Eye (tissue), 1 donor: ENCODE data around the gene WRAP53.
"Not testable (repeated sequence)": the region's sequence is repeated elsewhere in the genome, so short reads cannot be mapped to it uniquely, and the experiment has no call there.

ENCODE experiments used
- DNase-seq: peaks from one replicate; pipeline ENCODE4 v3.0.0-alpha.2; 2015

The WRAP53 gene

GRCh38 chr17:7687908-7688807 is at the start of gene WRAP53:
Gene WRAP53 (plus strand): TSS chr17:7688477. CDS start chr17:7688649, 172 bp downstream.
- peak; percentile 99 for DNase-seq

- DNase-seq, result no peak
Observed at GRCh38 chr17:7640783-7641182, 47.5 kb upstream of the WRAP53 start.

DNA sequence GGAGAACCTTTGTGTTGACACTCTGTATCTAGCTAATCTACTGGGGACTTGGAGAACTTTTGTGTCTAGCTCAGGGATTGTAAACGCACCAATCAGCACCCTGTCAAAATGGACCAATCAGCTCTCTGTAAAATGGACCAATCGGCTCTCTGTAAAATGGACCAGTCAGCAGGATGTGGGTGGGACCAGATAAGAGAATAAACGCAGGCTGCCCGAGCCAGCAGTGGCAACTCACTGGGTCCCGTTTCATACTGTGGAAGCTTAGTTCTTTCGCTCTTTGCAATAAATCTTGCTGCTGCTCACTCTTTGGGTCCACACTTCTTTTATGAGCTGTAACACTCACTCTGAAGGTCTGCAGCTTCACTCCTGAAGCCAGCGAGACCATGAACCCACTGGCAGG is 46.6 kb upstream of the WRAP53 start:
- not testable (repeated sequence) for DNase-seq

DNA sequence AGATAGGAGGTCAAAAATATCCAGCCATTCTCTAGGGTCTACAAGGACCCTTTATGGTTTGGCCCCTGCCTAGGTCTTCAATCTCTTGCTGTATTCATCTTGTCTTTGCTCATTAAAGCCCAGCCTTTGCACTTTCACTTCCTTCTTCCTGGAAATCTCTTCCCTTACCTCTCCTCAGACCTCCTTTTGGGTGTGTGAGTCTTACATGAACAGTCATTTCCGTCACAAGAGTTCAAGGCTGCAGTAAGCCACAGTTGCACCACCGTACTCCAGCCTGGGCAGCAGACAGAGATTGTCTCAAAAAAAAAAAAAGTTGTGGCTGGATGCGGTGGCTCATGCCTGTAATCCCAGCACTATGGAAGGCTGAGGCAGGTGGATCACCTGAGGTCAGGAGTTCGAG is 43.5 kb upstream of the WRAP53 start:
- DNase-seq, result no peak

DNA sequence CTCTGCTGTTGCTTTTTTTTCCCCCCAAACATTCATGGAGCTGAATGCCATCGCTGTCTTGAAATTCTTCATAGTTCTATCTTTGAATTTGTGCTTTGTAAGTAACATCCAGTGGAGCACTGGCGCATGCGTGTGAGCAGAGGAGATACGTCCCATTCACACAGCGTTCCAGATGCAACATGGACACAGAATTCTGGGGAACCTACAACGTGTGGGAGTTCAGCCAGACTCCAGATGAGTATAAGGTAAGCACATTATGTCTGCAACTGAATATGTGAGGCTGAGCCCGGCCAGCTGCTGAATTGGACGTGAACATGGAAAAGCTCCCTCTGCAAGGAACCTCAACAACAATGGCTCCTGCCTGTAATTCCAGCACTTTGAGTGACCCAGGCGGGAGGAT is 41.8 kb upstream of the WRAP53 start:
- DNase-seq, result no peak

DNA sequence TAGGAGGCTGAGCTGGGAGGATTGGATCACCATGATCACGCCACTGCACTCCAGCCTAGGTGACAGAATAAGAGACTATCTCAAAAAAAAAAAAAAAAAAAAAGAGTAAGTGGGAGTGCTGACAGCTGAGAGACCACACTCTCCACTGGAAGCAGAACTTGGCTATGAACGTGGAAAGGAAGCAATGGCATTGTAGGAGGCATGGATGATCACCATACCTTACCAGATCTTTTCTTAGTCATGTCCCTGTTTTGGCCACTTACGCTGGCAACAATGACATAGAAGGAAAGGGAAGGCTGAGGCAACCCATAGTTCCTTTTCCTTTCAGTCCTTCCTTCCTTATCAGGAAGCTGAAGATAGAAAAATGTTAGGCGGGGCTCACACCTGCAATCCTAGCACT is 41.3 kb upstream of the WRAP53 start:
- no peak for DNase-seq

GRCh38 chr17:7650509-7651096 is 37.7 kb upstream of the WRAP53 start, which contains the start of gene ATP1B2:
Gene ATP1B2 (plus strand): TSS chr17:7650926. CDS start chr17:7651519, 593 bp downstream.
- DNase-seq, result peak; percentile 95

- DNase-seq, result no peak
Observed at GRCh38 chr17:7651097-7651664, 37.1 kb upstream of the WRAP53 start.

DNA sequence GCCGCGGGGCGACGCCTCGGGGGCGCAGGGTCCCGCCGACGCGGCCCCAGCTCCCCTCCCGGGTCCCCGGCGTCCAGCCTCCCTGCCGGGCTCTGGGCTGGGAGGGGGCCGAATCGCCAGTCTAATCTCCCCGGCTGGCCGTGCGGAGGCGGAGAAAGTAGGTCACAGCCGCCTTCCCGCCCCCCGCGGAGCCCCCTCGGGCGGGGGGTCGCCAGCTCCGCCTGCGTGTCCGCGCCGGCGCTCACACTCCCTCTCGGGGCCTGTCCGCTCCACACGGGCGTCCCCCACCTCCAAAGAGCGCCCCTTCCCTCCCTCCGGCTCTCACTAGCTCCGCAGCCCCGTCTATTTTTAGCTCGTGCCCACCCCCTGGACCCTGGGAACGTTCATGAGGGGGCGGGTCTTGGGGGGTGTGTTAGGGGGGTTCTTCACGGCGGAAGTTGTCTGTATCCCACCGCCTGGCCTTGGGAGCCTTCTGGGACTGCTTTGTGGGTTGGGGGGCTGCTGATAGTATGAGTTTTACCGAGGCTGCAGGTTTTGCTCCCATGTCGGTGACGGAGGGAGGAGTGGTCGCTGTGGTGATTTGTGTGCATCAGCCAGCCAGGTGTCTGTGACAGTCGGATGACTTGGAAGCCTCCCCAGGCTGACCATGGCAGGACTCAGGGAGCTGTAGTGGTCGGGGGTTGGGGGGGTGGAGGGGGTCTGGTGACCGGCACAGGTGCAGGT is 36.5 kb upstream of the WRAP53 start:
- peak; percentile 92 for DNase-seq

- DNase-seq, result no peak
Observed at GRCh38 chr17:7652388-7653356, 35.6 kb upstream of the WRAP53 start.

- DNase-seq, result peak; percentile 24
Observed at GRCh38 chr17:7654832-7655540, 33.3 kb upstream of the WRAP53 start.

GRCh38 chr17:7655541-7655840 is 32.8 kb upstream of the WRAP53 start:
- no peak for DNase-seq

DNA sequence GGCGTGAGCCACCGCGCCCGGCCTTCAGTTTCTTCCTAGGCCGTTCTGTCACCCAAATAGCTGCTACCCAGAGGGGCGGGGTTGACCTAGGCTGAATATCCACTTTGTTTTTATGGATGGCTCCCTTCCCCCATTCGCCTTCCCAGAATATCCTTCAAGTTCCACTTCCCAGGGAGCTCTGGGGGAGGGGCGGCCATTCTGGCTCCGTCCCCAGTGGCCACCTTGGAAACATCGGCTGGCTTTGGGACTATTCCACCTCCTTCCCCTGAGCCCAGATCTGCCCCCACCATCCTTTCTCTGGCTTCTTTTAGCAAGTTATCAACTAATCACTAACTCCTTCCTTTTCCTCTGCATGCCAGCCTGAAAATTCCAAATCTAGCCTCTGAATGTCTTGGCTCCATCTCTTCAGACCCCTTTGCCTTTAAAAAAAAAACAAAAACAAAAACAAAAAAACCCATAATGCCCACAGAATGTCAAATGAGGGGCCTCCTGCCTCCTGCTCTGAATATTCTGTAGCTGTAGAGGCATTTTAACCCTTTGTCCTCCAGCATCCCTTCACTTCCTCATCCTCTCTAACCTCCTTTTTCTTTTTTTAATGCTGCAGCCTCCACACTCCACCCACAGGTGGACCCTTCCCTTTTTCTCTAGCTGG is 31.2 kb upstream of the WRAP53 start:
- DNase-seq, result peak; percentile 54

DNA sequence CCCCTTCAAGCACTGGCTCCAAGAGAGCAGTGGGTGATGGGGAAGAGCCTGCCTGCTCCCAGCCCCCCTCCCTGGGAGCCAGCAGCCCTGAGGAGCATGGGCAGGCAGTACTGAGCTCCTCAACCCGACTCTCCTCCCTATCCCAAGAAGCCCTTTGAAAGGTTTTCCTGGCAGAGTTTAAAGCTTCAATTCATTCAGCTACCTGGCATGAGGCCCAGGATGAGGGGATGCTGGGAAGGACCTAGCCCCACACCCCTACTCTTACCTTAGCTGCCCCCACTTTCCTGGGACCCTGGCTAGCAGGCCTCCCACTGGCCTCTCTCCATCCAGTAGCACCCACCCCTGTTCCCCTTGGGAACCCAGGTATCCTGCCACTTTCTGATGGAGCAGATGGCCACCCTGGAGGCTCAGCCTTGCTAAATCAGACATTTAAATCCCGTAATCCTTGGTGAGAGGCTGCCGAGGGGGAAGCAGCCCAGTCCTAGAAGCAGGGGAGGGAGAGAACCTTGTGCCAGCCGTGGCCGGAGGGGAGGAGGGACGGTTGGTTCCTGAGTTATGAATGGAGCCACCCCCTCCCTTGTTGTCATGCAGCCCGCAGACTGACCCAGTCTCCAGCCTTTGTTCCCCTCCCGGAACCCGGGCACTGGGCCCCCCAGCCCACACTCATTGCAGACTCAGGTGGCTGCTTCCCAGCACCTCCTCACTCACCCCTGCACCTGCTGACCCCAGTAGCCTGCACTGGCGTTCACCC is 20.4 kb upstream of the WRAP53 start:
- DNase-seq, result peak; percentile 56

DNA sequence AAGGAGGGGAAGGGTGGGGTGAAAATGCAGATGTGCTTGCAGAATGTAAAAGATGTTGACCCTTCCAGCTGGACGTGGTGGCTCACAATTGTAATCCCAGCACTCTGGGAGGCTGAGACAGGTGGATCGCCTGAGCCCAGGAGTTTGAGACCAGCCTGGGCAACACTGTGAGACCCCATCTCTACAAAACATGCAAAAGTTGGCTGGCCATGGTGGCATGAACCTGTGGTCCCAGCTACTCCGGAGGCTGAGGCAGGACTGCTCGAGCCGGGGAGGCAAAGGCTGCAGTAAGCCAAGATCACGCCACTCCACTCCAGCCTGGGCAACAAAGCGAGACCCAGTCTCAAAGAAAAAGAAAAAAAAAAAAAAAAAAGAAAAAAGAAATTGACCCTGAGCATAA is 19.8 kb upstream of the WRAP53 start:
- DNase-seq, result no peak

DNA sequence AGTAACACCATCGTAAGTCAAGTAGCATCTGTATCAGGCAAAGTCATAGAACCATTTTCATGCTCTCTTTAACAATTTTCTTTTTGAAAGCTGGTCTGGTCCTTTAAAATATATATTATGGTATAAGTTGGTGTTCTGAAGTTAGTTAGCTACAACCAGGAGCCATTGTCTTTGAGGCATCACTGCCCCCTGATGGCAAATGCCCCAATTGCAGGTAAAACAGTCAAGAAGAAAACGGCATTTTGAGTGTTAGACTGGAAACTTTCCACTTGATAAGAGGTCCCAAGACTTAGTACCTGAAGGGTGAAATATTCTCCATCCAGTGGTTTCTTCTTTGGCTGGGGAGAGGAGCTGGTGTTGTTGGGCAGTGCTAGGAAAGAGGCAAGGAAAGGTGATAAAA is 15.0 kb upstream of the WRAP53 start:
- DNase-seq, result peak; percentile 31

DNA sequence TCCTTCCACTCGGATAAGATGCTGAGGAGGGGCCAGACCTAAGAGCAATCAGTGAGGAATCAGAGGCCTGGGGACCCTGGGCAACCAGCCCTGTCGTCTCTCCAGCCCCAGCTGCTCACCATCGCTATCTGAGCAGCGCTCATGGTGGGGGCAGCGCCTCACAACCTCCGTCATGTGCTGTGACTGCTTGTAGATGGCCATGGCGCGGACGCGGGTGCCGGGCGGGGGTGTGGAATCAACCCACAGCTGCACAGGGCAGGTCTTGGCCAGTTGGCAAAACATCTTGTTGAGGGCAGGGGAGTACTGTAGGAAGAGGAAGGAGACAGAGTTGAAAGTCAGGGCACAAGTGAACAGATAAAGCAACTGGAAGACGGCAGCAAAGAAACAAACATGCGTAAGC is 13.3 kb upstream of the WRAP53 start:
- no peak for DNase-seq

DNA sequence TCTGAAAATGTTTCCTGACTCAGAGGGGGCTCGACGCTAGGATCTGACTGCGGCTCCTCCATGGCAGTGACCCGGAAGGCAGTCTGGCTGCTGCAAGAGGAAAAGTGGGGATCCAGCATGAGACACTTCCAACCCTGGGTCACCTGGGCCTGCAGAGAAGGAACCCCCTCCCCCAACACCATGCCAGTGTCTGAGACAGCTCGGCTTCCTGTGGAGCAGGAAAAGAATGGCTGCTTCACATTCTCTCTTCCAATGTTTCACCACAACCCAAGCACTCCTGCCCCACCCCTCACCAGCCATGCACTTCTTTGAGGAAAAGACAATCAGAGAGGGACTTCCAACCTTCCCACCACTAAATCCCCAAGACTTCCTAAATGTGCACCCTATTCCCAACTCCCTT is 11.7 kb upstream of the WRAP53 start:
- no peak for DNase-seq

DNA sequence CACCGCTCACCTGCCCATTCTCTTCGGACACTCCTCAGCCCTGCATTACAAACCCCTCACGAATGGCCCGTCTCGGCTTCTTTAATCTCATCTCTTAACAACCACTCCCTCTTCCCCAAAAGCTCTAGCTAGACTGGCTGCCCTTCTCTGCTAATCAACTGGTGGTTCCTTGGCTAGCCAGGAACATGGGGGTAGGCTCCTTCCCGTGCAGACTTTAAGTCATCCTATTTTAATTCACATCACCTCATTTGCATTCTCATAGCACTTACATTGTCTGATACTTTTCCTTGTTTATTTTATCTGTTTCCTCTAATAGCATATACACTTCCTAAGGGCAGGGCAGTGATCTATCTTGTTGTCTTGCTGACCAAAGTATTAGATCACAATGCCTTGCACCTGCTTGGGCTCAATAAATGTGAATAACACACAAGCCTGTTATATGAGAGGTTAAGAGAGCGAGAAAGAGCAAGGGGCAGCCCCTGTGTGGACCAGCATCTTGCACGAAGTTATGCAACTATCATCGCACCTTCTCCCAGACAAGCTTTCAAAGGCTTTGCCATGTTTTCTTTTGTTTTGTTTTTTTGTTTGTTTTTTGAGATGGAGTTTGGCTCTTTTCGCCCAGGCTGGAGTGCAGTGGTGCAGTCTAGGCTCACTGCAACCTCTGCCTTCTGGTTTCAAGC is 10.7 kb upstream of the WRAP53 start:
- no peak for DNase-seq
